Activated CD4-positive, alpha-beta T cell treated with anti-CD3 and anti-CD28 coated beads, Interleukin-2, amount 50 U/mL, for 4 hours (primary cell): Measurements from ENCODE around the gene FDXR.

Source experiments
- DNase-seq, 2 experiments: peaks; one replicate each; pipeline ENCODE4 v3.0.0-alpha.2; 2020

FDXR gene

DNA sequence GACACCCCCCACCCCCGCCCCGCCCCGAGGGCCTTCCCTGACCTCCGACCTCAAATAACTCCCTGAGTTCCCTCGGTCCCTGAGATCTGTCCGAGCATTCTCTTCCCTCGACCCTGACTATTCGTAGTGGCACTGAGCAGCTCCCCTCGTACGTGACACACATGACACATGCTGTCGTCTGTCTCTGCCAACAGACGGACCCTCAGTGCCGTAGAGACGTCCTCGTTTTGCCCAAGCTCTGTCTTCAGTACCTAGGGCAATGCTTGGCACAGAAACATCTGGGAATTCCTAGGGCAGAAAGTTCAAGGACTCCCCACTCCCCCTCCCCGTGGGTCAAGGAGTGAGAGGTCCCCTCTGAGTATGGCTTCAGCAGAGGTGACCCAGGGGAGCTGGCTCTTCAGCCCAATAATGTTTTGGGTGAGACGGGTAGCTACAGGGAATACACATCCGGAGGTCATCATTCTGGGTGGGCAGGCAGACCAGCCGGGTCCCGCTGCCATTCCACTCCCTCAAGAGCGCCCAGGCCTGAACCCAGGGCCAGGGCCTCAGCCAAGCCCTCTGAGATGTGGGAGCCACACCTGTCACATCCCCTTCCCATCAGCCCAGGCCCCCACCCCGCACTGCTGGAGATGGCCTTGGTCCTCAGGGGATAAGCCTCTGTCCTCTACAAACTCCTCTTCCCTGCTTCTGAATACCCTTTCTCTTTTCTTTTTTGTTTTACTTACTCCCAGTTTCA is 21.3 kb upstream of the FDXR start:
- DNase-seq: no peak

DNA sequence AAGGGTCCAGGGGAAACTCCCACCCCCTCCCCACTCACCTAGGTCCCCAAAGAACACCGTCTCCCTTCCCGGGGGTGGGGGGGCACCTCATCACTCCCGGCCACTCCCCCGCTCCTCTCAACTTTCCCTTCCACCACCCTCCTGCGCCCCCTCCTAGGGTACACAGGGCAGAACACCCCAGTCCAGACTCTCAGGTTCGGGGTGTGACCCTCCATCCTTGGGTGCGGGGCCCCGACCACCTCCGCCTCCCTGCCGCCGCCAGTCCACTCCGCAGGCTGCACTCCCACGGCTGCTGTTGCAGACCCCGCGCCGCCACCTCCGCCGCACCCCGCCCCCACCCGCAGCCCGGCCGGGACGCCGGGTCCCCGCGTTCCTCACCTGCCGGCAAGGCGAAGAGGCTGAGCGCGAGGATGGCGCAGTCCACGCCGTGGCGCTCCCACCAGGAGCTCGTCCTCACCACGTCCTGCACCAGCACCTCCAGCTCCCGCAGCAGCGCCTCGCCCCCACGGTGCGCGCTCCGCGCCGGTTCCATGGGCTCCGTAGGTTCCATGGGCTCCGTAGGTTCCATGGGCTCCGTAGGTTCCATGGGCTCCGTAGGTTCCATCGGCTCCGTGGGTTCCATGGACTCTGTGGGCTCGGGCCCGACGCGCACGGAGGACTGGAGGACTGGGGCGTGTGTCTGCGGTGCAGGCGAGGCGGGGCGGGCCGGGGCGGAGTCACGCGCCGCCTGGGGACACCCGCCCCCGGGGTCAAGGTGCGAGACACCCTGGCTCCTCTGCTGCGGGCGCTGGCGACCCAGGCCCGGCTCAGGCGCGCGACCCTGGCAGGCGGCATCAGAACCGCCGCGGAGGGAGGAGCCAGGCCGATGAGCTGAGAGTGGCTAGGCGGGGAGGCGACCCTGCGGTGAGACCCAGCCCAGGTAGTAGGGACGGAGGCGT is 20.4 kb upstream of the FDXR start, which contains the start of gene FADS6:
TSS of gene FADS6 (minus strand) at position 660 of the 938 bp plus-strand sequence. CDS start at position 622, 38 bp downstream.
- no peak for DNase-seq

DNA sequence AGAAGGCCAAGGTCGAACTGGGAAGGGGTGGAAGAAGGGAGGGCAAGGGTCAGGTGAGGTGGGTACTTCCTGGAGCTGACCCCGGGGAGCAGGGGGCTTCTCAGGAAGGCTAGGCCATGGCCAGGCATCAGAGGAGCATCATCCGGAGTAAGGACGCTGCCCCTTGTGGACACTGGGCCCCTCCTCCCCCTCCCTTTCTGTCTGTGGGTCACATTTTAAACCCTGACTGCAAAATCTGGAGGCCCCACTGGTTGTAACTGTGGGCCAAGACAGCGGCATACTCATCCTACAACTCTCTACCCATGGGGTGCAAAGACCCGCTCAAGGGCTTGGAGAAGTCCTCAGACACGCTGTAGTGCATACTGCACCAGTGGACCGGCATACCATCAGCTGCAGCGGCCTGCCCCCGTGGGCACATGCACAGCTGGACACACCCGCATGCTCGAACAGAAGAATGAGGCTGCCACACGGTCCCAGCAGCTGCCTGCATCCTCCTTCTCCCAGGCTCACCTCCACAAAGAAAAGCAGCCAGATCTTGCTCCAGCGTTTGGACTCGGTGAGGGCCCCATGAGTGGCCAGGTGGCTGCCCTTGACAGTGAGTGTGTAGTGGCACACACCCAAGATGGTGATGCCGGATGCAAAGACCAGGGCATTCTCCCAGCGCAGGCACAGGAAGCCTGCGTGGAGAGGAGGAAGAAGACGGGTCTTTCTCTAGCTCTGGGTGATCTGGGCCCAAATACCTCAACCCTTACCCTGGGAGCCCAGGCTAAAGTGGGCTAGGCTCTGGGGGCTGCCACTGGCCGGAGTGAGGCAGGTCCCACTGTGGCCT is 19.4 kb upstream of the FDXR start:
- DNase-seq: no peak

DNA sequence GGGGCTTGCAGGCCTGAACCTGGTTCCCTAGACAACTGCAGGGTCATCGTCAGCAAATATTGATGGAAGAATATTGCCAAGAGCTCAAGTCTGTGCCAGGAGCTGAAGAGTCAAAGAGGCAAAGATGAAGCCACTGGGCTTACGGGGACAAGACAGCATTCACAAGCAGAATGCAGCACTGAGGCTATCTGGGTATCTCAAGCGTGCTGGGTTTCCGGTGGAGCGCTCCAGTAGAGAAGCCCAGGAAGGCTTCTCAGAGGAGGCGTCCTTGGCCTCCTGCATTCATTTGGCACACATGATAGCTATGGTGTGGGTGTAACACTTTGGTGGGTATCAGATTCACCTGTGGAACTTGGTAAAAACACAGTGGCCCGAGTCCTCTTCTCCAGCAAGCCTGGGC is 17.8 kb upstream of the FDXR start:
- DNase-seq: no peak

DNA sequence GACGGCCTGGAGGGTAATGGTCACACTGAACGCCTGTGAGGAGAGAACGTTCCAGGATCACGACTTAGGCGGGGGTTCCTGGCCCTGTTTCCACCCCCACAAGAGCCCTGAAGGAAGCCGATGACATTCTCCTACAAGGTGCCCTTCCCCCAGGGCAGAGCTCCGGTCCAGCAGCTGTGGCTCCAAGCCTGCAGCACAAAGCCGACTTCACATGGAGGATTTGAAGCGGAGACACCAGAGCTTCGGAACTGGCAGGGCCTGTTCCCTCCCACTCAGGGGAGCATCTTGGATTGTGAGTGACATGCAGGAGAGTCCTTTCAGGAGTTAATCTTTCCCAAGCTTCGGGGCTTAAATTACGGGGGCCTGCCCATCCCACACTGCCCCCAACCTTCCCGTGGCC is 15.7 kb upstream of the FDXR start:
- DNase-seq: no peak

DNA sequence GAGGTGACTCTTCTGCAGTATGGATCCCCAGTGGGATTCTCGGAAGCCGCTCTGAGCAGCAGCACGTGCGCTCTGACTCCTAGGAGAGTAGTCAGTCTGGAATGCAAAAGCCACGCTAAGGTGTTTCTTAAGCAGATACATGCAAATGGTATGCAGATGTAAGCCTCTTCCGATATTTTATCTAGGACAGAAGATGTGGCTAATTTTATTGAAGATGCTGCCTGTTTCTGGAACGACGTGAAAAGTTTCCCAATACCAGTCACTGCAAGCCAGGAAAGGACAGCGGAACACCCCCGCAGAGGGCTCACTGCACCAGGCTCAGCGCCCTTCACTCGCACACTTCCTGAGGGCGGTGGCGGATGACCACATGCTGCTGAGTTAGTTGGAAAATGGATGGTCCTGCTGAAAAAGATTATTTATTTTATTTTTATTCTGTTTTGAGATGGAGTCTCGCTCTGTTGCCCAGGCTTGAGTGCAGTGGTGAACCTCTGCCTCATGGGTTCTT is 10.5 kb upstream of the FDXR start:
- DNase-seq: no peak

DNA sequence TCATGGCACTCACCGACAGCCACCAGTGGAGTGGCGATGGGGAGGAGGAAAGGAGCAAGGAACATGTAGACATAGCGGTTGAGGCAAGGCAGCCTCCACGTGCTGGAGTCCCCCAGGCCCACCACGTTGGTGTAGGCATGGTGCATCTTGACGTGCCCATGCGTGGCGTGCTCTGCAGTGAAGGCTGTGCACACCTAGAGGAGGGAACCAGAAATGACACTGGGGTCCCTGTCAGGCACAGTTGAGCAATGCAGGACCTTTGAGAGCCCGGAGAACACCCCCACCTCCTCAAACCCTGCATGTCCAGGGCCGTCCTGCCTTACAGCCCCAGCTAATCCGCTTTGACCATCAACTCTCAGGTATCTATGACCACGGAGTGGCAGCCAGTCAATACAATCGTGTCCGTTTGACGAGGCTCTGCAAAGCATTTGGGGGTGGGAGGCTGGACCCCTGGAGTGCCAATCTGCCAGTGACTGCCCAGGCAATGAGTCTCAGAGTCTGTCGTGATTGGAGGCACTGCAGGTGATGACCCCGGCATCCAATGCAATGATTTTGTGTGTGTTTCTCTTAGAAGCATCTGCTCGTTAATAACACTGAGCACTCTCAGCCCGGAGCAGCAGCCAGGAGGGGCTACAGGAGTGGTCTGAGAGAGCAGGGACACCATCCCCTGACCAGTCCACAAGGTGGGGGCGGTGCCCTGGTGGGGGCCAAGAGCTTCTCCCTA is 9.9 kb upstream of the FDXR start:
- DNase-seq: no peak

DNA sequence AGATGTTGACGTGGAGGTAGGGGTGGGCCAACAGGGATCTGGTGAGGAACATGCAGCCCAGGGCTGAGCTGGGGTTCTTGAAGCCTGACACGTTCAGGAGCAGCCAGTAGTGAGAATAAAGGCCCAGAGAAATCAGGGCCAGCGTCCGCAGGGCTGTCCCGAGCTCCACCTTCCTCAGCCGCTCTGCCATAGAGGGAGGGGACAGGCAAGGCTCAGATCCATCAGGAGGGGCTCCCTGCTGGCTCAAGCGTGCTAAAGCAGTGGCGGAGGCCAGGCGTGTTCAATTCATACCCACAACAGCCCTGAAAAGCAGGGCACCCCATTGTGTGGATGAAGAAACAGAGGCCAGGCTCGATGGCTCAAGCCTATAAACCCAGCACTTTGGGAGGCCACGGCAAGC is 8.3 kb upstream of the FDXR start:
- no peak for DNase-seq

DNA sequence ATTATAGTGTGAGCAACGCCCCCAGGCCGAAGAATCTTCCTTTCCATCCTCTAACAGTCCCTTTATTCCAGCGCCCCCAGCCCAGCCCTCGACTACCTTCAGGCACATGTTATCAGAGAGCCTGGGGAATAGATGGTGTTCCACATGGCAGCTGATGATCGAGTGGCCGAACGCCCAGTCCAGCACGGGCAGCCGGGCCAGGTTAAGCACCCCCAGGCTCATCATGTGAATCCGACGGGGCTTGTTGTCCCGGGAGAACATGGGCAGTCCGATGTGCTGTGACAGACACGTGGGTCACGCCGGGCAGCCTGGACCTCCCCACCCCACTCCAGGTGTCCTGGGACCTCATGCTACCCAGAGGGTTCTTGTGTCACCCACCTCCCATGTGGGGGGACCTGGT is 6.5 kb upstream of the FDXR start:
- DNase-seq: no peak

DNA sequence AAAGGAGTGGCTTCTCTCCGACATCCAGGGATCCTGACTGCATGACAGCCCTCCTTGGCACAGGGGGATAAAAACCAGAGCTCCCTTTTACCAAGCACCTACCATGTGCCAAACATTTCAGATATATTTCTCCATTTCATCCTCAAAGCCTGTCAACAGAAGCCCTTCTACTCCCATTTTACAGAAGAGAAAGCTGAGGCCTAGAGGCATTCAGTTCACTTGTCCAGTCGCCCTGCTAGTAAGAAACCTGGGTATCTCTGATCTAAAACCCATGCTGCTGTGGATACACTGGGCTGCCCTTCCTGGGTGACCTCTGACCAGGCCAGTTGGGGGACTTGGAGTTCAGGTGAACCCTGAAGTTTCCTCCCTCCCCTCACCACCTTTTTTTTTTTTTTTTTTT is 5.9 kb upstream of the FDXR start:
- no peak for DNase-seq

DNA sequence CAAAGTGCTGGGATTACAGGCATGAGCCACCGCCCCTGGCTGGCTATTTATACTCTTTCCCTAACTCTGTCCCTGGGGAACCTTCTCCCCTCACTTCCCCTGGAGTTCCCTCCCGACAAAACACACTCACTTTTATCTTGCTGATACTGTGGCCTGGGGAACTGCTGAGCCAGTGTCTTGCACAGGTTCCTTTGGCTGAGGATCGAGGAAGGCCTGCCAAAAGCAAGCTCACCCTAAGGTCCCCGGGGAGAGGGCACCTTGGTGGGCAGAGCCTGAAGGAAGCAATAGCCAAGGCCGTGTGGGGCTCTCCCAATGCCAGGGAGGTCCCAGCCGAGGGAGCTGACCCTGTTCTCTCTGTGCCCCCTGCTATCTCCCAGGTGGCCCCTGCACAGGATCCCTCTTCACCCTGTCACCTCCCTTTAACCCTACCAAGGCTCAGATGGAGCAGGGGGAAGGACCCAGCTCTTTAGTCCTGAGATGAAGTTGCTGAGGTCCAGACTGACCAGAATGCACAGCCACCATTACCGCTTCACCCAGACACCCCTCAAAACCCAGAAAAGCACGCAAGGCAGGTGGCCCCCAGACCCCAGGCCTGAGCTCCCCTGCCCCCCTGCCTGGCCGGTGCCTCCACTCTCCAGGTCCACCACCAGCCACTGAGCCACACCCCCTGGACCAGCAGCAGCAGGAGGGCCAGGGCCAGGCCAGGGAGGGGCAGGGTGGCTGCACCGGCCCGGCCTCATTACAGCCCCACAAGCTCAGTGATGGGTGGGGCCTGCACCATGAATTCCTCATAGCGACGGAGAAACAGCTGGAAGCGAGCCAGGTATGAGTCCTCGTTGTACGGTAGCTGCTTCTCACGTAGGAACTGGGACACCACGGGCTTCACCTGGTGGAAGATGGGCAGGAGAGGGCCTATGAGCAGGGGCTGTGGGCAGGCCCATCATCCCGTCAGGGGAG is 5.1 kb upstream of the FDXR start:
- no peak for DNase-seq

DNA sequence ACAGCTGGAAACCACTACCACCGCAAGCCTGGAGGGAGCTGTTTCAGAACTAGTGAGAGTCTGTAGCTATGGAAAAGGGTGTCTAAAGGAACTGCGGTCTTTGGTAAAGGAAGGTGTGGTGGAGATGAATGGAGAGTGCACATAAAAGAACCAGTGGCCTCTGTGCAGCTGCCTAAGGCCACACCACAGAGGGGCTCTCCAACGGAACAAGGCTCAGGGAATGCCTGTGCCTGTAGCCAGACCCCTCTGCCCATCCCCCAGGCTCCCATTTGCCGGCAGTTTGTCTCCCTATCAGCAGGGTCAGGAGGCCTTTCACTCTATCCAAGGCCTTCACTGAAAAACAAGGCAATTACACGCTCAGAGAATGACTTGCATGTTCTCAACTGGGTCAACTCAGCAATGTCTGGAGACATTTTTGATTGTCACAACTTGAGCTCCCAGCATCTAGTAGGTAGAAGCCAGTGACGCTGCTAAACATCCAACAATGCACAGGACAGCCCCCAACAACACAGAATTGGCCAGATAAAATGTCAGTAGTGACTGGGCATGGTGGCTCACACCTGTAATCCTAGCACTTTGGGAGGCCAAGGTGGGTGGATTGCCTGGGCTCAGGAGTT is 3.3 kb upstream of the FDXR start:
- no peak for DNase-seq

DNA sequence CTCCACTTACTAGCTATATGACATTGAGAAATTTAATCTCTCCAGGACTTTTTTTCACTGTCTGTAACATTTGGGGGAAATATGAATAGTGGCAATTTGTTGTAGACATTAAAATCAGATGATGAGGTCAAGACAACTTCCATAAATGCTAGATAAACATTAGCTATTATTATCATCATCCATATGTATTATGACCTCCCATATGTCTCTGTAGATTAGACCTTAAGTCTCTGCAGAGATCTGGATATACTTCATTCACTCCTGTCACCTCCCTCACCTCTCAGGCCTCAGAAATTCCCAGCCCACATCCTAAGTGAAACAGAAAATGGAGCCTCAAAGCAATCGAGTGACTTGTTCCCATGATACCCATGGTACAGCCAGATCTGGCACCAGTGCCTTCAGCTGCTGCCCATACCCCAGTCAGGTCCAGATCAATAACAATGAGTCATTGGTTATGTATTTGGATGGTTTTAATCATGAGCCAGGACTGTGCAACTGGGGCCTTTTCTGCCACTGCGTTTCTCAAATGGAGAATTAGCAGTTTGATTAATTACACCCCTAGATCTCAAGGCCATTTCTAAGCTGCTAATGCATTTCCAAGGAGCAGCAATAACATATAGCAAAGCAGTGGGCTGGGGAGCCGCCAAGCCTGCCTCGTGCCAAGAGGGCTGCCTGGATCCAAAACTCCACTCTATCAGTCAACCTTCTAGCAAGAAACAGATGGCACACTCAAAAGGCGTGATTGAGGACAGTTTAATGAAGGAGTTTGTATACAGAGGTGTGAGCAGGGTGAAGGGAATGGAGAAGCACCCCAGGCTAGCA is 2.6 kb upstream of the FDXR start:
- DNase-seq: no peak

DNA sequence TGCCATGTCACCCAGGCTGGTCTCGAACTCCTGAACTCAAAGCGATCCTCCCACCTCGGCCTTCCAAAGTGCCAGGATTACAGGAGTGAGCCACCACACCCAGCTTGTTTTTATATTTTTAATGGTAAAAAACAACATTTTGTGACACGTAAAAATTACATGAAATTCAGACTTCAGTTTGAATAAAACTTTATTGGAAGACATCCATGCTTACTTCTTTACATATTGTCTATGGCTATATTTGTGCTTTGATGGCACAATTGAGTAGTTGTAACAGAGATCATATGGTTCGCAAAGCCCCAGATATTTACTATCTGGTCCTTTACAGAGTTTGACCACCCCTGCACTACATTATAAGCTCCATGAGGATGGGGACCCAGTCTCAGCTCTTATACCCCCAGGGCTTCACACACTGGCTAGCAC is 1.8 kb upstream of the FDXR start:
- no peak for DNase-seq

DNA sequence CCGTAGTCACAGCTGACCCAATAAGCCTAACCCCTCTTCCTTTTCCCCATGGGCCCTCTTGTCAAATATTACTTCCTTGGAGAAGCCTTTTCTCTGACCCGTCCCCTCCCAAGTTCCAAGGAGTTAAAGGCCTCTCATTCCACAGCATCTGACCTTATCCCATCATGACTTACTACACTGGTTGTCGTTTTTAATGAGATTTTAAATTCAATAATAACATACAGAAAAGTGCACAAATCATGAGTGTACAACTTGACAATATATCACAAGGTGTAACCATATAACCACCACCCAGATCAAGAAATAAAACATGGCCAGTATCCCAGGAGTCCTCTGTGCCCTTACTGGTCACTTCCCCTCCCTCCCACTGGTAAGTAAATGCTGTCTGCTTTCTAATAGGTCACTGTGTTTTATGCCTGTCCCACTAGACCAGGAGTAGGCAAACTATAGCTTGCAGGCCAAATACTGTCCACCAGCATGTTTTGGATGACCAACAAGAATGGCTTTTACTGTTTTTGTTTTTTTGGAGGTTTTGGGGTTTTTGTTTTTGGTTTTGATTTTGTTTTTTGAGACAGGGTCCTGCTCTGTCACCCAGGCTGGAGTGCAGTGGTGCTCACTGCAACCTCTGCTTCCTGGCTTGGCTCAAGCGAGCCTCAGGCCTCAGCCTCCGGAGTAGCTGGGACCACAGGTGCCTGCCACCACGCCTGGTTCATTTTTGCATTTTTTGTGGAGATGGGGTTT is 1.2 kb upstream of the FDXR start:
- DNase-seq: no peak

DNA sequence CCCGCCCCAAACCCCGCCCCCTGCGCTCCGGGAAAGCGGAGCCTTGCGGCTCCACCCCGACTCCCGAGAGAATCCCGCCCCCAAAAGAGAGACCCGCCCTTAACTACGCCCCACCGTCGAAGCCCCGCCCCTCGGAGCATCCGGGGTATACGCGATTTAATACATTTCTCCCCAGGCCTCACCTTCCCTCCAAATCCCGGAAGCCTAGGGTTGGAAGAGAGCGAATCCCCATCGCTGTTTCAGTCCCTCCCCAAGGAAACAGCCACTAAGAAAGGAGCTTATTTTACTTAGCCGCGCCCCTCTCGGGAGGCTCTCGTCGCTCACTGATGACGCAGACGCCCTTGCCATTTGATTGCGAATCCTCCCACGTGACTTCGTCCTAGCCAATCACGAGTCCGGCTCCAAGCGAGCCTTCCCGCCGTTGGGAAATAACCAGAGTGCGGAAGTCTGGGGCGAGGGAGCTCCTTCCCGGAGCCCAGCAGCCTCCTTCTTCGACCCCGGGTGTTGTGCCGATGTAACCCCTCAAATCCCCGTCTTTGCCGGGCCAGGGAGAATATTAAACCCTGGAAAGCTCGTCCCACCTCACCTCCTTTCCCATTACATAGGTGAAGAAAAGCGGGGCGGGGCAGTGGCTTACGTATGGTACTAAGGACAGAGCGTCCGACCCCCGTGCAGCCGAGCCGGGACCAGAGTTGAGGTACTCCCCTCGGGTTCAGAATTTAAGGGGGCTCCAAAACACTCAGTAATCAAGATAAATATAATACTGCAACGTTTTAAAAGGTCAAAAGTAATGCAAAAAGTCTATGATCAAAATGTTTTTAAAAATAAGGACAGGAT is 461 bp upstream of the FDXR start:
- DNase-seq: peak; percentile 99

DNA sequence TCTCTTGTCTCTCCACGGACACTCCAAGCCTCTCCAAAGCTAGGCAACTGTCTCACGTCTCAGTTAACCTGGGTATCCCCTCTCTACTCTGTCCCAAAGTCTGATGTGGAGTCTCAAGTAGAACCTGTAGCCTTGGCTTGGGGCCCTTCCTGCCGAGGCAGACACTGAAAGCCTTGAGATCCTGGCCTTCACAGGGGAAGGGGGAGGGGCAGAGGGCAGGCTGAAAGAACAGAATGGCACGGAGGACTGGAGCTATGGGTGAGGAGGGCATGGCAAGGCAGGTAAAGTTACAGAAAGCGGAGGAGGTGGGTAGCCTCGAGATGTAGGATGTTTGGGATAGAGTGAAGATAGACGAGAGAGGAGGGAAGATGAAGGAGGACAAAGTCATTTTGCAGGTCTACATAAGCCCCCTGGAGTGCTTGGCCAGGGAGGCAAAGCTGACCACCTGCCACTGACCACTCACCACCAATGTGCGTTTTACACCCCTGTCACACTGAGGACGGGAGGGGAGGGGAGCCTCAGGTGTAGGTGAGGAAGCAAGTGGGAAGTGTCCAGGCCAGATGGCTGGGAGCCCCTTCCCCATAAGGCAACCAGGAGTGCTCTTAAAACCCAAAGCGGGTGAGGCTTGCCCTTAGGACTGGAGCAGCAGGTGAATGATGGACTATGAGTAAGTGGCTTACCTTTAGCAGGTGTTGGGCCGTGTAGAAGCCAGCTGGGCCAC is 1.3 kb downstream of the FDXR start:
- DNase-seq: no peak
